A549 (cell line): ENCODE data around the gene UVSSA.

Experiments
- CBX2 ChIP-seq: fragments of 200-600 bp; sonication (generic); IDR thresholded peaks from 2 replicates; pipeline ENCODE4 v1.6.1; 2016; ENCODE audit warnings: low read depth, mild to moderate bottlenecking, borderline replicate concordance
- CEBPB ChIP-seq, 2 experiments: fragments of >200 bp in 1 of 2; sonication (Bioruptor Twin) in 1 of 2; formaldehyde crosslinking in 1 of 2; IDR thresholded peaks; 2 replicates each; pipeline ENCODE4 v1.6.1; 2012 to 2016
- CTCF ChIP-seq: fragments of >200 bp; sonication (Bioruptor Twin); formaldehyde crosslinking; IDR thresholded peaks from 3 replicates; pipeline ENCODE4 v1.5.1; 2016
- HDAC2 ChIP-seq: fragments of 200-600 bp; sonication (generic); IDR thresholded peaks from 2 replicates; pipeline ENCODE4 v1.6.1; 2016
- POLR2AphosphoS2 ChIP-seq: conservative IDR thresholded peaks from 2 replicates; pipeline ENCODE4 v1.6.1; 2012; ENCODE audit warnings: low read length, improper control_type of control experiment, inconsistent platforms

- no peak for TF ChIP-seq CTCF
- TF ChIP-seq HDAC2 = no peak
- no peak for TF ChIP-seq CEBPB (IDR thresholded peaks at IDR 0.05)
- TF ChIP-seq POLR2AphosphoS2 = no peak
- no peak for TF ChIP-seq CBX2
These were observed 1.1 kb downstream of the UVSSA start for GRCh38 chr4:1348014-1348513.
